Erythroblast (primary cell): Measurements from ENCODE around the gene USP17L5.
"Not testable (repeated sequence)": the region's sequence is repeated elsewhere in the genome, so short reads cannot be mapped to it uniquely, and the experiment has no call there.

Experiments used
- GATA1 ChIP-seq: IDR thresholded peaks from 2 replicates; pipeline ENCODE4 v1.6.1; 2011; ENCODE audit warnings: low read depth, mild to moderate bottlenecking, control low read depth, low read length, moderate library complexity
- POLR2A ChIP-seq: IDR thresholded peaks from 2 replicates; pipeline ENCODE4 v1.6.1; 2011; ENCODE audit warnings: mild to moderate bottlenecking, low read length

- not testable (repeated sequence) for TF ChIP-seq POLR2A, GATA1
Observed at GRCh38 chr4:9353338-9353737, 14.1 kb downstream of the USP17L5 start, which contains the start of gene USP17L29.
